Parathyroid adenoma (tissue), 2 donors: ENCODE measurements around the gene SLC39A9.

Source experiments
- H2AFZ ChIP-seq: fragments of 300-600 bp; sonication (generic); one replicate; pipeline ENCODE4 v1.7.0; 2017; ENCODE audit warnings: antibody characterized with exemption, mild to moderate bottlenecking
- H3K27ac ChIP-seq: fragments of 300-600 bp; sonication (generic); one replicate; pipeline ENCODE4 v1.7.0; 2017
- H3K27me3 ChIP-seq: fragments of 300-600 bp; sonication (generic); one replicate; pipeline ENCODE4 v1.7.0; 2017; ENCODE audit warnings: low read length; ENCODE audit not compliant: control insufficient read depth, insufficient read depth
- H3K36me3 ChIP-seq: fragments of 300-600 bp; sonication (generic); one replicate; pipeline ENCODE4 v1.7.0; 2017; ENCODE audit warnings: low read length; ENCODE audit not compliant: control insufficient read depth, insufficient read depth
- H3K4me1 ChIP-seq: fragments of 300-600 bp; sonication (generic); one replicate; pipeline ENCODE4 v1.7.0; 2017; ENCODE audit warnings: control low read depth
- H3K4me2 ChIP-seq: fragments of 300-600 bp; sonication (generic); one replicate; pipeline ENCODE4 v1.7.0; 2017; ENCODE audit warnings: low read length
- H3K4me3 ChIP-seq: fragments of 300-600 bp; sonication (generic); one replicate; pipeline ENCODE4 v1.7.0; 2017; ENCODE audit warnings: low read depth, low read length
- H3K79me2 ChIP-seq: fragments of 300-600 bp; sonication (generic); one replicate; pipeline ENCODE4 v1.7.0; 2017; ENCODE audit warnings: control low read depth
- H3K9ac ChIP-seq: fragments of 300-600 bp; sonication (generic); one replicate; pipeline ENCODE4 v1.7.0; 2017; ENCODE audit warnings: mild to moderate bottlenecking
- H3K9me3 ChIP-seq: fragments of 300-600 bp; sonication (generic); one replicate; pipeline ENCODE4 v1.7.0; 2017; ENCODE audit warnings: low read length; ENCODE audit not compliant: control insufficient read depth
- TF ChIP-seq, protein P1 (sequence below): fragments of 300-600 bp; sonication (generic); IDR thresholded peaks from one replicate; pipeline ENCODE4 v1.7.0; 2017; ENCODE audit warnings: antibody characterized with exemption, mild to moderate bottlenecking
- donor health status: primary hyperparathyroidism.

The SLC39A9 gene

GRCh38 chr14:69351911-69352310 is 46.6 kb upstream of the SLC39A9 start:
- no peaks in the 10 kb centered on the region for H3K4me1 ChIP-seq
- no peak overlapping the region for H3K27ac ChIP-seq
- TF ChIP-seq, protein P1, sequence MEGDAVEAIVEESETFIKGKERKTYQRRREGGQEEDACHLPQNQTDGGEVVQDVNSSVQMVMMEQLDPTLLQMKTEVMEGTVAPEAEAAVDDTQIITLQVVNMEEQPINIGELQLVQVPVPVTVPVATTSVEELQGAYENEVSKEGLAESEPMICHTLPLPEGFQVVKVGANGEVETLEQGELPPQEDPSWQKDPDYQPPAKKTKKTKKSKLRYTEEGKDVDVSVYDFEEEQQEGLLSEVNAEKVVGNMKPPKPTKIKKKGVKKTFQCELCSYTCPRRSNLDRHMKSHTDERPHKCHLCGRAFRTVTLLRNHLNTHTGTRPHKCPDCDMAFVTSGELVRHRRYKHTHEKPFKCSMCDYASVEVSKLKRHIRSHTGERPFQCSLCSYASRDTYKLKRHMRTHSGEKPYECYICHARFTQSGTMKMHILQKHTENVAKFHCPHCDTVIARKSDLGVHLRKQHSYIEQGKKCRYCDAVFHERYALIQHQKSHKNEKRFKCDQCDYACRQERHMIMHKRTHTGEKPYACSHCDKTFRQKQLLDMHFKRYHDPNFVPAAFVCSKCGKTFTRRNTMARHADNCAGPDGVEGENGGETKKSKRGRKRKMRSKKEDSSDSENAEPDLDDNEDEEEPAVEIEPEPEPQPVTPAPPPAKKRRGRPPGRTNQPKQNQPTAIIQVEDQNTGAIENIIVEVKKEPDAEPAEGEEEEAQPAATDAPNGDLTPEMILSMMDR: no peak
- H3K4me2 ChIP-seq: no peak overlapping the region
- no peak overlapping the region for H2AFZ ChIP-seq
- no peak overlapping the region for H3K4me3 ChIP-seq
- no peaks in the 10 kb centered on the region for H3K36me3 ChIP-seq
- no peak overlapping the region for H3K9ac ChIP-seq
- no peaks in the 10 kb centered on the region for H3K27me3 ChIP-seq
- H3K9me3 ChIP-seq: no peaks in the 10 kb centered on the region
- H3K79me2 ChIP-seq: no peaks in the 10 kb centered on the region

DNA sequence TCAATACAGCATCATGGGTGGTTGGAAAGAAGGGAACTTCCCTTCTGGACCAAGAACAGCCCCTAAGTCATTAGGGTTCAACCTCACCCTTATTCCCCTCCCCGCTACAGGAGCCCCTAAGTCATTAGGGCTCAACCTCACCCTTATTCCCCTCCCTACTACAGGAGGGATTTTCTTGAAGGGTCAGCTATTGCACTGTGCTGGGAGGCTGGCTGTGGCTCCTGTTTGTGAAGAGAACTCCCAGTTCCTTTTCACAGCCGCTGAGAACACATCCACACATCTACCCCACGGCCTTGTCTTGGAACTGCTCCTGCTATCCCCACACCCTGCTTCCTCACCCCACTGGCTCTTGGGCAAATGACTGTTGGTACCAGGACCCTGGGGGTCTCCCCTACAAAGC is 45.3 kb upstream of the SLC39A9 start:
- no peak overlapping the region for H3K4me2 ChIP-seq
- H2AFZ ChIP-seq: no peak overlapping the region
- no peak overlapping the region for H3K27ac ChIP-seq
- H3K27me3 ChIP-seq: no peaks in the 10 kb centered on the region
- no peaks in the 10 kb centered on the region for H3K79me2 ChIP-seq
- TF ChIP-seq, protein P1: no peak
- H3K9me3 ChIP-seq: no peaks in the 10 kb centered on the region
- H3K4me1 ChIP-seq: no peaks in the 10 kb centered on the region
- H3K9ac ChIP-seq: no peak overlapping the region
- H3K36me3 ChIP-seq: no peaks in the 10 kb centered on the region
- H3K4me3 ChIP-seq: no peak overlapping the region

- H3K4me1 ChIP-seq: no peaks in the 10 kb centered on the region
- H3K79me2 ChIP-seq: no peaks in the 10 kb centered on the region
- no peak overlapping the region for H3K27ac ChIP-seq
- no peak overlapping the region for H2AFZ ChIP-seq
- TF ChIP-seq, protein P1: no peak
- H3K4me3 ChIP-seq: no peak overlapping the region
- no peaks in the 10 kb centered on the region for H3K27me3 ChIP-seq
- no peaks in the 10 kb centered on the region for H3K36me3 ChIP-seq
- no peak overlapping the region for H3K4me2 ChIP-seq
- no peaks in the 10 kb centered on the region for H3K9me3 ChIP-seq
- H3K9ac ChIP-seq: no peak overlapping the region
These were observed 43.9 kb upstream of the SLC39A9 start for GRCh38 chr14:69354383-69355153.

DNA sequence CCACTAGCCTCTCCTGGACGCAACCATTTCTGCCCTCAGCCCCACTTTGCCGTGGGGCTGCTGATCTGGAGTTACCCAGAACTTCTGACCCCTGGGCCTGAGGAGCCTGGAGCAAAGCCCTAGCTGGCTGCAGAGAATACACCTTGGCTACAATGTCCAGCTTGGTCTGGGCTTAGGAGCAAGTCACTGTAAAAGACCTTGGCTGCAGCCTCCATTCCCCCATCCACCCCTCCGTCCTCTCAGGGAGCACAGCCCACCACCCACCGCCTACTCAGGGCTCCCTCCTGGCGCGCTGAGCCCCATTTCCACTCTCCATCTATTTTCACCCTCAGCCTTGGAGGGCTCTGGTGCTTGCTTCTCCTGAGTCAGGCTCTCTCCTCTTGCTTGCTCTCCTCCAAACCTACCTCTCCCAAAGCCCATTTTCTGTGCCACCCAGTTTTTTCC is 43.3 kb upstream of the SLC39A9 start:
- TF ChIP-seq, protein P1: no peak
- Histone ChIP-seq H3K9ac (no peak overlapping the region), H3K27ac (no peak overlapping the region), H3K36me3 (no peaks in the 10 kb centered on the region), H3K4me1 (no peaks in the 10 kb centered on the region), H3K79me2 (no peaks in the 10 kb centered on the region), H3K27me3 (no peaks in the 10 kb centered on the region), H3K4me3 (no peak overlapping the region), H3K9me3 (no peaks in the 10 kb centered on the region), H3K4me2 (no peak overlapping the region), H2AFZ (no peak overlapping the region)
